IMR-90 (cell line): ENCODE measurements around the gene ERBB4. TPM values are rescaled to one million over a fixed set of nuclear protein-coding genes. Genes with fewer than 3 reads are reported as not detected.

Experiments used
- ATAC-seq: fragments of 200-7000 bp; cut with Tn5 transposase; 2 replicates; pipeline ENCODE4 v1.9.1; 2020; ENCODE audit warnings: low read depth, mild to moderate bottlenecking, moderate library complexity
- BruUV-seq: library from RNA; stranded (reverse); fragments of 400-500 nt; replicated peaks from 2 replicates; lab custom pipeline; 2021; lab: Mats Ljungman, UMichigan
- CTCF ChIA-PET: fragments of 300-600 bp; formaldehyde crosslinking; extraction: SDS; loops from one replicate; lab custom pipeline; 2021; ENCODE audit warnings: antibody characterized with exemption; lab: Yijun Ruan, JAX
- POLR2A ChIA-PET: fragments of 300-600 bp; sonication (Branson Sonifier 250); formaldehyde crosslinking; loops from one replicate; lab custom pipeline; 2022; ENCODE audit warnings: antibody characterized with exemption; ENCODE audit not compliant: unreplicated experiment; lab: Charles Lee
- DNase-seq: peaks from one replicate; pipeline ENCODE4 v3.0.0; 2013
- H2AFZ ChIP-seq: replicated peaks from 2 replicates; pipeline ENCODE3; 2013; ENCODE audit warnings: low read length, mild to moderate bottlenecking; ENCODE audit not compliant: poor library complexity
- H2AK5ac ChIP-seq: 2 replicates; pipeline ENCODE4 v1.6.1; 2013; ENCODE audit warnings: low read depth, low read length, inconsistent platforms
- H2AK9ac ChIP-seq: replicated peaks from 2 replicates; pipeline ENCODE3; 2013; ENCODE audit warnings: mild to moderate bottlenecking, low read depth, low read length, moderate library complexity; ENCODE audit not compliant: poor library complexity
- H2BK120ac ChIP-seq: 2 replicates; pipeline ENCODE4 v1.6.1; 2013; ENCODE audit warnings: low read depth, low read length, inconsistent platforms
- H2BK15ac ChIP-seq: 3 replicates; pipeline ENCODE4 v1.6.1; 2013; ENCODE audit warnings: low read depth, low read length, inconsistent platforms
- H2BK20ac ChIP-seq: 2 replicates; pipeline ENCODE4 v1.6.1; 2013; ENCODE audit warnings: low read depth, mild to moderate bottlenecking, inconsistent platforms, low read length, moderate library complexity
- H2BK5ac ChIP-seq: 2 replicates; pipeline ENCODE4 v1.6.1; 2013; ENCODE audit warnings: mild to moderate bottlenecking, low read depth, low read length, inconsistent platforms; ENCODE audit not compliant: poor library complexity, severe bottlenecking
- H3K14ac ChIP-seq: replicated peaks from 2 replicates; pipeline ENCODE4 v1.6.1; 2013; ENCODE audit warnings: low read depth, low read length, inconsistent platforms
- H3K18ac ChIP-seq: 2 replicates; pipeline ENCODE4 v1.6.1; 2013; ENCODE audit warnings: low read depth, low read length, control low read depth
- H3K23ac ChIP-seq: 2 replicates; pipeline ENCODE4 v1.6.1; 2013; ENCODE audit warnings: low read depth, low read length, inconsistent platforms
- H3K27ac ChIP-seq: 2 replicates; pipeline ENCODE4 v1.5.1; 2013; ENCODE audit warnings: mild to moderate bottlenecking, control low read depth, low read length; ENCODE audit not compliant: insufficient read depth
- H3K27me3 ChIP-seq: 2 replicates; pipeline ENCODE4 v1.6.1; 2013; ENCODE audit warnings: low read length; ENCODE audit not compliant: control insufficient read depth, insufficient read depth
- H3K36me3 ChIP-seq: 2 replicates; pipeline ENCODE4 v1.6.1; 2013; ENCODE audit warnings: low read length, mixed read lengths; ENCODE audit not compliant: control insufficient read depth, insufficient read depth
- H3K4ac ChIP-seq: 2 replicates; pipeline ENCODE4 v1.6.1; 2013; ENCODE audit warnings: low read depth, low read length, inconsistent platforms
- H3K4me1 ChIP-seq: 2 replicates; pipeline ENCODE4 v1.6.1; 2013; ENCODE audit warnings: low read length, mixed read lengths; ENCODE audit not compliant: control insufficient read depth, insufficient read depth
- H3K4me2 ChIP-seq: 2 replicates; pipeline ENCODE4 v1.6.1; 2013; ENCODE audit warnings: low read depth, mild to moderate bottlenecking, control low read depth, low read length, moderate library complexity
- H3K4me3 ChIP-seq: 2 replicates; pipeline ENCODE4 v1.5.1; 2013; ENCODE audit warnings: low read depth, mild to moderate bottlenecking, control low read depth, low read length, moderate library complexity; ENCODE audit not compliant: insufficient read depth
- H3K56ac ChIP-seq: 2 replicates; pipeline ENCODE4 v1.6.1; 2013; ENCODE audit warnings: low read length, inconsistent platforms; ENCODE audit not compliant: insufficient read depth; ENCODE audit errors: extremely low read depth
- H3K79me1 ChIP-seq, 2 experiments: 2 replicates each; pipeline ENCODE4 v1.6.1; 2013; ENCODE audit warnings: low read length in 2 of 2, inconsistent platforms in 1 of 2, low read depth in 1 of 2
- H3K9ac ChIP-seq: 2 replicates; pipeline ENCODE4 v1.6.1; 2013; ENCODE audit warnings: low read depth, low read length, control low read depth
- H3K9me1 ChIP-seq: 2 replicates; pipeline ENCODE4 v1.6.1; 2013; ENCODE audit warnings: low read length, inconsistent platforms; ENCODE audit not compliant: insufficient read depth
- H3K9me3 ChIP-seq: 2 replicates; pipeline ENCODE4 v1.6.1; 2013; ENCODE audit warnings: low read length; ENCODE audit not compliant: control insufficient read depth, insufficient read depth
- H4K20me1 ChIP-seq: 2 replicates; pipeline ENCODE4 v1.6.1; 2013; ENCODE audit warnings: low read length, inconsistent platforms; ENCODE audit not compliant: insufficient read depth
- H4K5ac ChIP-seq: 2 replicates; pipeline ENCODE4 v1.6.1; 2013; ENCODE audit warnings: mild to moderate bottlenecking, low read depth, low read length, control low read depth
- H4K8ac ChIP-seq, 2 experiments: 2 replicates each; pipeline ENCODE4 v1.6.1; 2013; ENCODE audit warnings: low read depth in 2 of 2, low read length in 2 of 2, control low read depth in 1 of 2, inconsistent platforms in 1 of 2
- H4K91ac ChIP-seq: 2 replicates; pipeline ENCODE4 v1.6.1; 2013; ENCODE audit warnings: low read depth, low read length, inconsistent platforms; ENCODE audit not compliant: insufficient read depth
- CEBPB ChIP-seq: IDR thresholded peaks from 2 replicates; pipeline ENCODE4 v1.6.1; 2012; ENCODE audit warnings: low read depth, low read length, improper control_type of control experiment
- MXI1 ChIP-seq: IDR thresholded peaks from 2 replicates; pipeline ENCODE4 v1.6.1; 2012; ENCODE audit warnings: low read depth, mild to moderate bottlenecking, low read length, moderate library complexity, borderline replicate concordance
- dilution Hi-C: fragments of 300-500 bp; cut with HindIII; formaldehyde crosslinking; loops from one replicate; pipeline ENCODE4 v1.14.3; 2018; ENCODE audit warnings: low sequenced_read_pairs; ENCODE audit not compliant: unreplicated experiment
- in situ Hi-C: fragments of 300-500 bp; cut with MboI; formaldehyde crosslinking; loops from 3 replicates; pipeline ENCODE4 v1.14.3; 2019; ENCODE audit warnings: low sequenced_read_pairs, inconsistent platforms, mixed read lengths
- intact Hi-C: fragments of 100-400 bp; cut with micrococcal nuclease; formaldehyde crosslinking; loops from 2 replicates; pipeline ENCODE4 v1.10.0; 2022
- polyA plus RNA-seq, 3 experiments: library from polyadenylated mRNA; depleted of rRNA; stranded (reverse); fragments of >200 nt; gene quantifications; 2 replicates each; pipeline ENCODE4 v1.2.3, GENCODE V29; 2012; ENCODE audit warnings: low replicate concordance in 1 of 3
- total RNA-seq: library from RNA; depleted of rRNA; stranded (reverse); fragments of >200 nt; gene quantifications from 2 replicates; pipeline ENCODE4 v1.2.3, GENCODE V29; 2012

ERBB4 gene
- total and polyA plus RNA-seq, 2 of the 4 experiments (the other 2 are of a cell fraction): not detected

DNA sequence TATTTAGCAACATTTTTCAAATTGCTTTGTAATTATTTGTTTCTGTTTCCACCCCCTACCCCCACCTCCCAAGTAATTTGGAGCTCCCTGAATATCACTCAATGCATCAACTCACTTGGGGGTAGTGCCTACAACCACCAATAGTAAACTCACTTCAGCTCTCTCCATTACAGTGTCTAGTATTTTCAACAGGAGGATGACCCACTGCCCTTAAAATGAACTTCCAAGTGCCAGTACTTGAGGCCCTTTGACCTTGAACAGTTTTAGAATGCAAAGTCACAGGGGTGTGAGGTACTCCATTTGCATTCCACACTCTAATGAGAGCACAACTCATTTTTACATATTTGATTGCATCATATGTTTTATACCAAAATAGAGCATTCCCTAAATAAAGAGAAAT lies 523.0 kb downstream of the ERBB4 start:
- intact Hi-C loops (no loop called here), dilution Hi-C loops (no loop called here), in situ Hi-C loops (no loop called here)
- Histone ChIP-seq H3K9me3 (no peaks in the 10 kb centered on the region), H2BK15ac (peak overlapping the region; percentile 26; the same call in 1 of the 3 replicates), H3K36me3 (no peaks in the 10 kb centered on the region), H3K18ac (no peak overlapping the region; the same call in 1 of the 2 replicates), H3K27ac (no peak overlapping the region), H3K56ac (no peak overlapping the region), H3K4ac (peak overlapping the region; percentile 69; the same call in 1 of the 2 replicates), H2AFZ (no peak overlapping the region), H2AK9ac (no peak overlapping the region), H2BK20ac (peak overlapping the region; percentile 80), H3K4me3 (no peak overlapping the region), H2BK5ac (no peak overlapping the region), H3K23ac (no peak overlapping the region), H4K20me1 (no peaks in the 10 kb centered on the region), H2AK5ac (no peak overlapping the region; the same call in 1 of the 2 replicates), H3K9ac (no peak overlapping the region), H4K91ac (no peak overlapping the region), H3K14ac (no peak overlapping the region; the same call in 1 of the 2 replicates), H3K27me3 (no peaks in the 10 kb centered on the region), H2BK120ac (peak overlapping the region; percentile 54; the same call in 1 of the 2 replicates), H3K9me1 (no peaks in the 10 kb centered on the region), H3K4me2 (no peak overlapping the region), H4K5ac (no peak overlapping the region), H3K79me1 (no peaks in the 10 kb centered on the region), H3K4me1 (no peaks in the 10 kb centered on the region; the same call in 1 of the 2 replicates), H4K8ac (peak overlapping the region in 1 of 2 experiments; percentile 13; a peak in 1 of 4 replicates)
- TF ChIP-seq MXI1: no peak
- TF ChIP-seq CEBPB: peak; percentile 44
- ChIA-PET POLR2A (no interaction called here), CTCF (no interaction called here)
- BruUV-seq: no TSS peak
- ATAC-seq: no peak
- DNase-seq: no peak
